SK-N-SH (cell line): ENCODE data around the gene SLC39A9.

Experiments used
- CTCF ChIP-seq: fragments of 200-600 bp; sonication (generic); IDR thresholded peaks from 2 replicates; pipeline ENCODE4 v1.6.1; 2017; ENCODE audit warnings: antibody characterized with exemption, mild to moderate bottlenecking, moderate library complexity
- EP300 ChIP-seq, 2 experiments: IDR thresholded peaks; 2 replicates each; pipeline versions ENCODE4 v1.4.0 to v1.6.1; 2012; ENCODE audit warnings: borderline replicate concordance in 1 of 2, low read depth in 1 of 2, low read length in 1 of 2
- FOXJ3 ChIP-seq: sonication (generic); formaldehyde crosslinking; IDR thresholded peaks from 2 replicates; pipeline ENCODE4 v1.5.1; 2020; ENCODE audit warnings: mild to moderate bottlenecking, missing genetic modification reagents
- GABPA ChIP-seq: IDR thresholded peaks from 2 replicates; pipeline ENCODE4 v1.4.0; 2012; ENCODE audit warnings: low read depth, mild to moderate bottlenecking
- MAX ChIP-seq: IDR thresholded peaks from 2 replicates; pipeline ENCODE4 v1.4.0; 2012; ENCODE audit warnings: low read depth
- REST ChIP-seq: IDR thresholded peaks from 2 replicates; pipeline ENCODE4 v1.6.1; 2012; ENCODE audit warnings: mild to moderate bottlenecking, low read depth, low read length, moderate library complexity
- SIN3A ChIP-seq: IDR thresholded peaks from 2 replicates; pipeline ENCODE4 v1.6.1; 2012; ENCODE audit warnings: low read depth, mild to moderate bottlenecking, low read length, moderate library complexity, borderline replicate concordance
- SMC3 ChIP-seq: IDR thresholded peaks from 2 replicates; pipeline ENCODE4 v1.6.1; 2012; ENCODE audit warnings: low read depth, low read length, improper control_type of control experiment
- TCF12 ChIP-seq: IDR thresholded peaks from 2 replicates; pipeline ENCODE4 v1.4.0; 2012
- USF2 ChIP-seq: fragments of 150-350 bp; IDR thresholded peaks from 2 replicates; pipeline ENCODE4 v1.6.1; 2017; ENCODE audit warnings: antibody characterized with exemption, low read length, low read depth, borderline replicate concordance
- YY1 ChIP-seq: IDR thresholded peaks from 2 replicates; pipeline ENCODE4 v1.4.0; 2012; ENCODE audit warnings: low read depth, mild to moderate bottlenecking
- TF ChIP-seq, protein P1 (sequence below): fragments of 150-350 bp; IDR thresholded peaks from 2 replicates; pipeline ENCODE4 v1.6.1; 2016; ENCODE audit warnings: mild to moderate bottlenecking, low read depth, low read length
- TF ChIP-seq, protein P2 (sequence below): IDR thresholded peaks from 2 replicates; pipeline ENCODE4 v1.4.0; 2012; ENCODE audit warnings: low read depth, borderline replicate concordance

DNA sequence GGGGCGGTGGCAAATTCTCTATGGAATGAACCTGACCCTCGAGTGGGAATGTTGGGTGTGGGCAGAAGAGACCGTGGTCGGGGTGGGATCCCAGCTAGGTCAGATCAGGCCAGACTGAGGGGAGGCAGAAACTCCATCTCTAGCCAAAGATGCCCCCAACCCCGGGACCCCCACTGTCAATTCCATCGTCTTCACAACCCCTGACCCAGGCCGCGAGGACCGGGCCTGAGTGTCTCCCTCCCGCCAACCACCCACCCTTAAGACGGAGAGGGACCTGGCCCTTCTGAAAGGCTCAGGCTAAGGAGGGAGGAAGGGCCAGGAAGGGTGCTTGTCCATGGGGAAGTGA, 86.8 kb downstream of the SLC39A9 start:
- no peak for TF ChIP-seq CTCF
- no peak for TF ChIP-seq GABPA
- no peak for TF ChIP-seq YY1
- TF ChIP-seq TCF12: no peak
- no peak for TF ChIP-seq SIN3A
- no peak for TF ChIP-seq MAX
- no peak for TF ChIP-seq USF2
- no peak for TF ChIP-seq EP300 (IDR thresholded peaks at IDR 0.05; ENCODE audit: borderline replicate concordance in 1 of 2, low read depth in 1 of 2, low read length in 1 of 2)
- TF ChIP-seq REST: no peak
- TF ChIP-seq, protein P1, sequence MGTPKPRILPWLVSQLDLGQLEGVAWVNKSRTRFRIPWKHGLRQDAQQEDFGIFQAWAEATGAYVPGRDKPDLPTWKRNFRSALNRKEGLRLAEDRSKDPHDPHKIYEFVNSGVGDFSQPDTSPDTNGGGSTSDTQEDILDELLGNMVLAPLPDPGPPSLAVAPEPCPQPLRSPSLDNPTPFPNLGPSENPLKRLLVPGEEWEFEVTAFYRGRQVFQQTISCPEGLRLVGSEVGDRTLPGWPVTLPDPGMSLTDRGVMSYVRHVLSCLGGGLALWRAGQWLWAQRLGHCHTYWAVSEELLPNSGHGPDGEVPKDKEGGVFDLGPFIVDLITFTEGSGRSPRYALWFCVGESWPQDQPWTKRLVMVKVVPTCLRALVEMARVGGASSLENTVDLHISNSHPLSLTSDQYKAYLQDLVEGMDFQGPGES: no peak
- TF ChIP-seq SMC3: no peak
- TF ChIP-seq, protein P2, sequence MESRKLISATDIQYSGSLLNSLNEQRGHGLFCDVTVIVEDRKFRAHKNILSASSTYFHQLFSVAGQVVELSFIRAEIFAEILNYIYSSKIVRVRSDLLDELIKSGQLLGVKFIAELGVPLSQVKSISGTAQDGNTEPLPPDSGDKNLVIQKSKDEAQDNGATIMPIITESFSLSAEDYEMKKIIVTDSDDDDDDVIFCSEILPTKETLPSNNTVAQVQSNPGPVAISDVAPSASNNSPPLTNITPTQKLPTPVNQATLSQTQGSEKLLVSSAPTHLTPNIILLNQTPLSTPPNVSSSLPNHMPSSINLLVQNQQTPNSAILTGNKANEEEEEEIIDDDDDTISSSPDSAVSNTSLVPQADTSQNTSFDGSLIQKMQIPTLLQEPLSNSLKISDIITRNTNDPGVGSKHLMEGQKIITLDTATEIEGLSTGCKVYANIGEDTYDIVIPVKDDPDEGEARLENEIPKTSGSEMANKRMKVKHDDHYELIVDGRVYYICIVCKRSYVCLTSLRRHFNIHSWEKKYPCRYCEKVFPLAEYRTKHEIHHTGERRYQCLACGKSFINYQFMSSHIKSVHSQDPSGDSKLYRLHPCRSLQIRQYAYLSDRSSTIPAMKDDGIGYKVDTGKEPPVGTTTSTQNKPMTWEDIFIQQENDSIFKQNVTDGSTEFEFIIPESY: no peak
- no peak for TF ChIP-seq FOXJ3 (CRISPR knock-in tag)
